ENCODE results near the gene FOXD4L1.
"Not testable (repeated sequence)": the region's sequence is repeated elsewhere in the genome, so short reads cannot be mapped to it uniquely, and the experiment has no call there.

The FOXD4L1 gene

DNA sequence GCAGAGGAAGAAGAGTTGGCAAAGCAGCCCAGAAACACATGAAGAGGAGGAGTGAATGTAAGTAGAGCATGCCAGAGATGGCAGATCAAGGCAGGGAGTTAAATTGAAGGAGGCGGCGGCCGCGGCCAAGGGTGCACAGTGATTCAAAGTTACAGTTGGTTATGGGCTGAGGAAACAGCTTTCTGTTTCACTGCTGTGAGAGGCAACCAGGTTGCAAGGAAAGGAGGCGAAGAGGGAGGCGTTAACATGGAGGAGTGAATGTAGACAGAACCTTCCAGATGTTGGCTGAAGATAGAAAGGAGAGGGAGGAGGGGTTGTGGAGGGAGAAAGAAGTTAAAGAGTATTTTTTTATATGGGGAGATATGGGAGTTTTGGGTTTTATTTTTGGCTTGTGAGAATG, 22.4 kb downstream of the FOXD4L1 start:
- H3K27ac ChIP-seq; H3K4me3 ChIP-seq; DNase-seq (ENCODE audit: low spot score): not testable (repeated sequence)

DNA sequence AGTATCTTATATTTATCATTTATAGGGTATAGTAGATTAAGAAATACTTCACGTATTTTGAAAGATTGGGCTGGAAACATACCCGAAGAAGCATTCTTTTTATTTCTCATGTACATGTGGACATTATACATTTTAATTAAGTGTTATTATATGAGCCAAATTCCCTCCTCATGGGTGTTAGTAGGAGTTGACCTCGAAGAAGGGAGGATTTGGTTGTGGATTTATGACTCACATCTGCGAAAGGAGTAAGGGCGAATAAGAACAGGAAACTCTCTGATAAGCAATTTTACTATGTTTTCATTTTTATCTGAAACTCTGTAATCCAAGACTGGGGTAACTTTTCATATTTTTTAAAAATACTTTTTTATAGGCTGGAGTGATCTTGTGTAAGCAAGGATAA, 23.0 kb downstream of the FOXD4L1 start:
- not testable (repeated sequence) for H3K4me3 ChIP-seq; DNase-seq (ENCODE audit: low spot score)

DNA sequence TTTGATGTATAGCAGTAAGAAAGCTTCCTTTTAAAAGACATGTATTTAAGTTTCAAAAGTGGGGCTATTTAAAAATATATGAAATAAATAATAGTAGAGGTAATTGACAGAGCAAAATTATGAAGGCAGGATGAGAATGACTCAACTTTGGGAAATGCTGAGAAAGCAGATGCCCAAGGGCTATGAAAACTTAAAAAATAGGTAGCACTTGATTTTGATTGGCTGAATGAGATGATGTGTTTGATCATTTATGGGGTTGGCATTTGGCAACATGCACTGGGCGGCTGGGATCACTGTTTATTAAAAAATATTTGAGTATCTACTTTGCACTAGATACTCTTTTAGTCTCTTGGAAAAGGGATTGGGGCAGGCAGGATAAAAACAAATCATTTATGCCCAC, 26.5 kb downstream of the FOXD4L1 start:
- not testable (repeated sequence) for H3K27ac ChIP-seq; DNase-seq (ENCODE audit: low spot score); H3K4me3 ChIP-seq

More for the DNA sequence above, 23.0 kb downstream of the FOXD4L1 start:
- H3K27ac ChIP-seq: not testable (repeated sequence)

DNA sequence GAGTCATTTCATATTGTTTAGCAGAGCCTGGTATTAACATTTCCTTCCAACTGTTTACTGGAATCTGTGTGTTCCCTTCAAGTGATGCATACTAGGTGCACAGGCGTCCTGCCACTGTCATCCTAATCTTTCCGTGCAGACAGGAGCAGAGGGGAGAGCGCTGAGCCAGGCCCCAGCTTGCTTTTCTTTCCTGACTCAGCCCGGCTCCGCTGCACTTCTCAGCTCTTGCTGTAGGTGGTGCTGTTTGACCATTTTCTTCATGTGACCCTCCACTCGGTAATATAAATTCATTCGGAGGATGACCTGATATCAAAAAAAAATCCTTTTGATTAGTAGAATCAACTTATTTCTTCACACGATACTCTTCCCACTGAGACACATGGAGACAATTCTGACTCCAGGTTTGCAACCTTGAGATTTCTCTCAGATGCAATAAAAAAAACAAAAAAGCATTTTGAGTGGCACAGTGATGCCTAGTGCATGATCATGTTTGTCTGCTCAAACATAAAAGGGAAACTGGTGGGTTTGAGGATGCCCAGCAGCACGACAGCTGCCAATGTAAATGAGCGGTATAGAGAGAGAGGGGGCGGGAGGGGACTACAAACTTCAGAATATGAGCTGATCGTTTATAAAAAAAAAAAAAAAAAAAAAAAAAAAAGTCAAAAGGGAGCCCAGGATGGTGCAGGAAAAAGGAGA, 29.0 kb downstream of the FOXD4L1 start:
- not testable (repeated sequence) for H3K4me3 ChIP-seq; DNase-seq (ENCODE audit: low spot score); H3K27ac ChIP-seq

DNA sequence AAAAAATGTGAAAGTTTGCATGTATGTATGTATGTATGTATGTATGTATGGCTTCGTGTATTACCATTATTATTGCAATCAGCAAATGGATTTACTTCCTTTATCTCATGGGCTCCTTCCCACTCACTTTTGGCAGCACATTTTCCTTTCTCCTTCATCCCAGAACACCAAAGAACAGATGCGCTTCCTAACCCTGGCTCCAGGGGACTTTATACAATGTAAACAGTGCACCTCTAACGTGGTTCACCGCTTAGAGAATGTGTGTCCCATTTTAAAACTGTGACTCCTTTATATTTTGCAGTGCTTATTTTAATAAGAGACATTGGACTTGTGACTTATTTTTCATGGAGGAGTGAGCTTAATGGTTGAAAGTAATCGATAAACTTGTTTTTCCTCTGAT, 29.7 kb downstream of the FOXD4L1 start:
- not testable (repeated sequence) for H3K4me3 ChIP-seq; DNase-seq (ENCODE audit: low spot score); H3K27ac ChIP-seq

DNA sequence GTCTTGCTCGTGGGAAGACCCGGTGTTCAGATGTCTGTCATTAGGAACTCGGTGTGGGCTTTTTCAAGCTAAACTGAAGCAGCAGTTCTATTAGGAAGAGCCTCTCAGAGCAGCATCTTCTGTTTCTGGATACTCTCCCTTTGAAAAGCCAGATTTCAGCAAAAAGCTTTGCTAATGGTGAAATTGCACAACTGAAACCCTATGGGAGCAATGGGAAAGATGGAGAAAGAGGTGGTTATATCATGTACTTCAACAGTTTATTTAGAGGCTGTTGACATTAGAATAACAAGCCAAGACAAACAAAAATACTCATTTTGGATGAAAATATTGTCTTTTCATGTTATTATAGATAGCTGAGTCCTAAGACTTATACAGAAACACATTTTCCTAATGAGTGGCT, 30.4 kb downstream of the FOXD4L1 start:
- not testable (repeated sequence) for H3K27ac ChIP-seq; H3K4me3 ChIP-seq; DNase-seq (ENCODE audit: low spot score)

DNA sequence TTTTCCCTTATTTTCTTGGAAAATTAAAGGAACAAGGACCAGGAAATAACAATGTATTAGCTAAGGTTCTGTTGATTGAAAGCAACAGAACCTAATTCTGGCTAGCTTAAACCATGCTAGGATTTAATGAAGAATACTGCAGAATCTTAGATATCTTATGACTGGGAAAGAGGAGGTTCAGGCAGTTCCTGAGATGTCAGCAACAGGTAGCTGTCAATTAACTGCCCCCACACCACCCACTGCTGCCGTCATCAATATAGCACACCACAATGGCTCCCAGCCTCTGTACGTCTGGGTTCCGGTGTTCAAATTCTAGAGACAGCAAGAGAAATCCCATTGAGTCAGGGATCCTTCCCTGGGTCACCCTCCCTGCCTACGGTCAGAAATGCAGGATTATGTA, 34.5 kb downstream of the FOXD4L1 start:
- DNase-seq (ENCODE audit: low spot score): not testable (repeated sequence)

DNA sequence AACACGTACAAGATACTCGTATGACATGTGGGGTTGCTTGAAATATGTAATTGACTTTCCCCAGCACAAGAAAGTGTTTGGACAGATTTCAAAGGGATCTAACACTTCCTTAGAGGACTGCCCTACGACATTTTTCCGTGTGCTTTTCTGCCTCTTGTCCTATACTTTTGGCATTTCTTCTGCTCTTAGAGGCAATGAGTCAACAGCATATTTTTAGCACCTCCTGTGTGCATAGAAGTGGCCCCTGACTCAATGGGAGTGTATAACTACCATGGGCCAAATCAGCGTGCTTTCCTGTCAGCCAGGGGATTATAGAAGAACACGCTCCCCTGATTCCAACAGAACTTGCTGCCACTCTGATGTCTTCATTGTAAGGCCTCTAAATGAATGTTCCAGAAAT, 38.1 kb downstream of the FOXD4L1 start:
- H3K4me3 ChIP-seq; DNase-seq (ENCODE audit: low spot score); H3K27ac ChIP-seq: not testable (repeated sequence)

More for the DNA sequence above, 34.5 kb downstream of the FOXD4L1 start:
- H3K4me3 ChIP-seq, H3K27ac ChIP-seq: not testable (repeated sequence)

DNA sequence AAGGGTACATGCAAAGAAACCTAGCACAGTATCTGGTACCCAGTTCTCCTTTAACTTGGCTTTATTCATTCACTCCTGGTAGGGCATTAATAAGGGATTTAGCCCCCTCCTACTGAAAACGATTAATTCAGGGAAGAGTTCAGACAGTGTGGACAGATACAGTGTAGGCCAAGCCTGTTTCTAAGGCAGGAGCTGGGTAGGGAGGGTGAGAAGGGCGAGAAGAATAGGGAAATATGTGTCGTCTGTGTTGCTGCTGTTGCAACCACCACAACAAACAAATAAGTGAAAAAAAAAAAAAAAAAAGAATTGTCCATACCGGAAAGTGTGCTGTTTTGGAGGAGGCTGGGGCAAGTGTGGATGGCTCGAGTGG, 42.4 kb downstream of the FOXD4L1 start:
- H3K4me3 ChIP-seq; H3K27ac ChIP-seq; DNase-seq (ENCODE audit: low spot score): not testable (repeated sequence)

DNA sequence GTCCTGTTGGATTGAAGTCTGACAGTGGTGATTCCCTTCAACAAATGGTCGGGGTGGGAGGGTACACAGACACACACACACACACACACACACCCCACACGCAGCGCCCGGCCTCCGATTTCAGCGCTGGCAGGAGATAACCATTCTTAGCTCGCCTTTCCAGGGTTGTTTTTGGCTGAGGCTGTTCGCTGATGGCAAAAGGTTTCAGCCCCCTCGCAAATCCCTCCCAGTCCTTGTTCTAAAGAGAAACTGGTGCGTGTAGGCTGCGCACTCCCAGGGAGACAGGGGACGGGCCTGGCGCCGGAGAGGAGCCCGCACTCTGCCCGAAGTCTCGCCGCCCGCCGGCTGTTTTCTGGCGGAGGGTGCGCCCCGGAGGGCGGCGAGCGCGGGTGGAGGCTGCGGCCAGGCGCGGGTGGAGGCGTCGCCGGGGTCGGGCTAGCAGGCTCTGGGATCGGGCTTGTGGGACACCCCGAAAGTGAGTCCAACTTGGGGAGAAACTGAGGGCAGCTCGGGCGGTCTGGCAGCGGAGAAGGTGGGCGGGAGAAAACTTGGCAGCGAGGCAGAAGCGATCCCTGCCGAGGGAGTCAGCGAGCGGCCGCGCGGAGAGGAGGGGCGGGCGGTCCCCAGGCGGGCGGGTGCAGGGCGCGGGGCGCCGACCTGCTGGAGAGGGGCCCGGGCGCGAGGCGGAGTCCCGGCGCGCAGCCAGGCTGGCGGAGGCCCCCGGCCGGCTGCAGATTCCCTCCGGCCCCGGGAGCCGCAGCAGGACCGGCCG, 42.9 kb downstream of the FOXD4L1 start:
- DNase-seq (ENCODE audit: low spot score): peak; percentile 73
- H3K4me3 ChIP-seq: peak overlapping the region; percentile 77
- H3K27ac ChIP-seq: peak overlapping the region; percentile 57 to 79

DNA sequence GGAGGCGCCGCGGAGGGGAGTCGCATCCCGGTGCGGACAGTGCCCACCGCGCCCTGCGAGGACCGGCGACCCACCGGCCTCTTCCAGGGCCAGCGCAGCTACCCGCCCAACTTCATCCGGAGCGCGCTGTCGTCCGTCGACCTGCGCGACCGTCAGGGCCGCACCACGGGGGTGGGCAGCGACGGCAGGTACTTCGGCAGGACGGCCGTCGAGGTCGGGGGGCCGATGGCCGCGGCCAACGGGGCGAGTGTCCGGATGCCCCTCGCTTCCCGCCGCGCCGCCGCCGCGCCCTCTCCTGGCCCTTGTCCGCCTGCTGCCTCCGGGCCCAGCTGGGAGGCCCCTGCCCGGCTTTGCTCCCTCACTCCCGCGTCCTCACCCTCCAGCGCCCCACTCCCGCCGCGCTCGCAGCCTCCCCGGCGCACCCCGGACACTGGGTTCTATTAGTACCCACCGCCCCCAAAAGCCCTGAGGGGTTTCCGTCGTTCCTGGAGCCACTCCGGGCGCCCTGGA, 43.6 kb downstream of the FOXD4L1 start:
- Histone ChIP-seq H3K27ac (peak overlapping the region in 1 of 2 donors; percentile 79), H3K4me3 (peak overlapping the region; percentile 77)
- not testable (repeated sequence) for DNase-seq (ENCODE audit: low spot score)

DNA sequence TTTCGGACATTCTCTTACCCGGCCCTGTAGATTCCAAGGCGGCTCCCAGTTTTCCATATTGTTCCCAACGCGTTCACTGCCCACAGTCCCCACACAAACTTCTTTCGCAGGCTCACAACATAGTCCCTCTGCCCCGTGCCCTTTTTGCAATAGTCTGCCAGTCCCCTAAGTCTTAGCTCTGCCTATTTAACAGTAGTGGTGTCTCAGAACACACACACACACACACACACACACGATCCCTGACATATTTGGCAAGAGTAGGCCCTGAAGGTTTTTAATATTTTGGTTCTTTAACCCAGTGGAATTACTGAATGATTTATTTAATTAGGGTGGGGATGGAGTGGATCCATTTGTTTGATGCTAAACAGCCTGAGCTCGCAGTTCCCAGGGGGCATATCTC, 44.1 kb downstream of the FOXD4L1 start:
- H3K27ac ChIP-seq; DNase-seq (ENCODE audit: low spot score): not testable (repeated sequence)

More for the DNA sequence above, 44.1 kb downstream of the FOXD4L1 start:
- peak overlapping the region; percentile 77 for H3K4me3 ChIP-seq
